HG02798 (cell line): ENCODE measurements around the gene LRP6.

ENCODE experiments used
- ATAC-seq: cut with Tn5 transposase; IDR thresholded peaks from one replicate; pipeline ENCODE4 v1.9.1; 2021; ENCODE audit warnings: mild to moderate bottlenecking; ENCODE audit not compliant: unreplicated experiment, poor library complexity

The LRP6 gene

GRCh38 chr12:12217018-12217359 is 49.9 kb downstream of the LRP6 start:
- ATAC-seq: no peak

GRCh38 chr12:12216349-12217017 is 50.4 kb downstream of the LRP6 start:
- no peak for ATAC-seq

- ATAC-seq: no peak
These were observed 52.2 kb downstream of the LRP6 start for GRCh38 chr12:12214635-12215131.

GRCh38 chr12:12214201-12214600 is 52.6 kb downstream of the LRP6 start:
- no peak for ATAC-seq

GRCh38 chr12:12212769-12213168 is 54.1 kb downstream of the LRP6 start:
- no peak for ATAC-seq

GRCh38 chr12:12210983-12211382 is 55.9 kb downstream of the LRP6 start:
- ATAC-seq: no peak

GRCh38 chr12:12210416-12210815 is 56.4 kb downstream of the LRP6 start:
- ATAC-seq: no peak

- no peak for ATAC-seq
These were observed 57.2 kb downstream of the LRP6 start for GRCh38 chr12:12209675-12210074.

GRCh38 chr12:12209043-12209442 is 57.8 kb downstream of the LRP6 start:
- ATAC-seq: no peak

GRCh38 chr12:12207746-12208145 is 59.1 kb downstream of the LRP6 start:
- ATAC-seq: no peak

GRCh38 chr12:12206776-12207388 is 60.0 kb downstream of the LRP6 start:
- no peak for ATAC-seq

GRCh38 chr12:12202747-12203146 is 64.1 kb downstream of the LRP6 start:
- ATAC-seq: no peak

GRCh38 chr12:12202105-12202504 is 64.7 kb downstream of the LRP6 start:
- ATAC-seq: no peak

GRCh38 chr12:12201274-12201758 is 65.5 kb downstream of the LRP6 start:
- no peak for ATAC-seq

- ATAC-seq: no peak
These were observed 66.5 kb downstream of the LRP6 start for GRCh38 chr12:12200363-12200762.

- ATAC-seq: no peak
These were observed 68.7 kb downstream of the LRP6 start for GRCh38 chr12:12198124-12198523.

GRCh38 chr12:12197128-12197527 is 69.7 kb downstream of the LRP6 start:
- no peak for ATAC-seq

- no peak for ATAC-seq
These were observed 71.3 kb downstream of the LRP6 start for GRCh38 chr12:12195516-12195915.

- ATAC-seq: no peak
These were observed 71.8 kb downstream of the LRP6 start for GRCh38 chr12:12195081-12195480.

GRCh38 chr12:12194206-12194605 is 72.6 kb downstream of the LRP6 start:
- ATAC-seq: no peak

- ATAC-seq: no peak
These were observed 75.8 kb downstream of the LRP6 start for GRCh38 chr12:12191008-12191407.
